Gastrocnemius medialis (tissue), 4 donors: Measurements from ENCODE around the gene PTGER4. TPM values are rescaled to one million over a fixed set of nuclear protein-coding genes. Genes with fewer than 3 reads are reported as not detected.

ENCODE experiments used
- ATAC-seq, 2 donors: fragments of 150-250 bp; one replicate each; pipeline ENCODE4 v1.9.1; 2016
- DNase-seq, 2 donors: peaks; one replicate each; pipeline ENCODE4 v3.0.0-alpha.2; 2019
- H3K27ac ChIP-seq, 4 donors: fragments of 200-600 bp; sonication (generic); 1 replicate in 1 of 4; 2 replicates in 3 of 4; pipeline ENCODE4 v1.5.1; 2016 to 2018; ENCODE audit warnings: mild to moderate bottlenecking in 2 of 4, moderate library complexity in 1 of 4
- H3K27me3 ChIP-seq, 3 donors: fragments of 200-600 bp; sonication (generic) in 2 of 3; 1 replicate in 1 of 3; 2 replicates in 2 of 3; pipeline versions ENCODE4 v1.5.1 to v1.6.0; 2016 to 2019; ENCODE audit warnings: mild to moderate bottlenecking in 1 of 3, moderate library complexity in 1 of 3
- H3K36me3 ChIP-seq, 2 donors: fragments of 200-600 bp; sonication (generic) in 1 of 2; one replicate each; pipeline ENCODE4 v1.5.1; 2017 to 2018
- H3K4me1 ChIP-seq, 2 donors: fragments of 200-600 bp; sonication (generic) in 1 of 2; one replicate each; pipeline ENCODE4 v1.5.1; 2016 to 2017; ENCODE audit warnings: mild to moderate bottlenecking in 2 of 2
- H3K4me3 ChIP-seq, 4 donors: fragments of 200-600 bp; sonication (generic) in 3 of 4; 1 replicate in 1 of 4; 2 replicates in 3 of 4; pipeline ENCODE4 v1.5.1; 2016 to 2019; ENCODE audit warnings: mild to moderate bottlenecking in 2 of 4
- H3K9me3 ChIP-seq, 3 donors: fragments of 200-600 bp; sonication (generic) in 2 of 3; 1 replicate in 1 of 3; 2 replicates in 2 of 3; pipeline ENCODE4 v1.5.1; 2016 to 2019
- CTCF ChIP-seq, 5 experiments: fragments of 450-650 bp in 3 of 5; fragments of 200-600 bp in 2 of 5; sonication (generic) in 2 of 5; IDR thresholded peaks in 4 of 5; conservative IDR thresholded peaks in 1 of 5; 1 replicate in 4 of 5; 2 replicates in 1 of 5; pipeline ENCODE4 v1.5.1; 2016 to 2019; ENCODE audit warnings: antibody characterized with exemption in 5 of 5, mild to moderate bottlenecking in 3 of 5, moderate library complexity in 3 of 5
- POLR2A ChIP-seq, 2 donors: fragments of 450-650 bp; IDR thresholded peaks; one replicate each; pipeline ENCODE4 v1.6.1; 2017; ENCODE audit warnings: antibody characterized with exemption in 2 of 2, mild to moderate bottlenecking in 2 of 2, moderate library complexity in 2 of 2
- in situ Hi-C, 4 donors: fragments of 200-750 bp; cut with MboI; loops; one replicate each; pipeline versions ENCODE4 v1.15.0 to v1.8.0; 2017; ENCODE audit warnings: low sequenced_read_pairs in 4 of 4
- intact Hi-C: fragments of 100-400 bp; cut with DNase I; formaldehyde crosslinking; loops from one replicate; pipeline ENCODE4 v1.15.1; 2023; ENCODE audit warnings: low total_unique reads
- total RNA-seq, 4 donors: library from RNA; depleted of rRNA; stranded (reverse); fragments of >200 nt; gene quantifications; one replicate each; pipeline versions ENCODE4 v1.1.0 to v1.2.3, GENCODE V29; 2016

PTGER4 gene
- total RNA-seq, 4 donors from 2014 or later = 4.2 to 11.2 (median 7.4) TPM

- no peaks in the 10 kb centered on the region for H3K9me3 ChIP-seq
- peak overlapping the region; percentile 22 to 87 (median 80) for H3K27ac ChIP-seq
- ATAC-seq = no peak
- intact Hi-C loops (loop anchor here (5.0 kb wide), 1 partner anchor 79 kb away; the partner anchor contains the start of gene TTC33), in situ Hi-C loops (loop anchor here in 3 of 4 donors (25.0 kb wide), 3 partner anchors 291 to 1091 kb away; no protein-coding TSS in a partner anchor)
- DNase-seq = no peak
- peaks cover 9 to 20% of the 10 kb centered on the region in 2 donors for H3K4me1 ChIP-seq
- peaks cover 23 to 42% (median 36%) of the 10 kb centered on the region in 3 donors for H3K27me3 ChIP-seq
- H3K4me3 ChIP-seq = peak overlapping the region in 3 of 4 donors; percentile 78 to 80 (median 79)
- TF ChIP-seq POLR2A (IDR thresholded peaks at IDR 0.05) = no peak
- no peak for TF ChIP-seq CTCF (IDR thresholded peaks at IDR 0.05 in 4 of 5, conservative IDR thresholded peaks at IDR 0.05 in 1 of 5)
- no peaks in the 10 kb centered on the region for H3K36me3 ChIP-seq
Measured at GRCh38 chr5:40678026-40678425, 1.7 kb upstream of the PTGER4 start.

GRCh38 chr5:40678460-40679147, 1.1 kb upstream of the PTGER4 start:
- no peak for DNase-seq
- peaks cover 23 to 46% (median 38%) of the 10 kb centered on the region in 3 donors for H3K27me3 ChIP-seq
- H3K27ac ChIP-seq = peak overlapping the region; percentile 76 to 87 (median 82)
- no peaks in the 10 kb centered on the region for H3K36me3 ChIP-seq
- no peak for ATAC-seq
- H3K9me3 ChIP-seq = no peaks in the 10 kb centered on the region
- H3K4me1 ChIP-seq = peaks cover 9 to 20% of the 10 kb centered on the region in 2 donors
- no peak for TF ChIP-seq CTCF (IDR thresholded peaks at IDR 0.05 in 4 of 5, conservative IDR thresholded peaks at IDR 0.05 in 1 of 5)
- no peak for TF ChIP-seq POLR2A (IDR thresholded peaks at IDR 0.05)
- in situ Hi-C loops = loop anchor here in 3 of 4 donors (25.0 kb wide), 3 partner anchors 291 to 1091 kb away; no protein-coding TSS in a partner anchor
- intact Hi-C loops = loop anchor here (5.0 kb wide), 1 partner anchor 79 kb away; the partner anchor contains the start of gene TTC33
- H3K4me3 ChIP-seq = peak overlapping the region; percentile 78 to 80 (median 80)

- in situ Hi-C loops = loop anchor here in 3 of 4 donors (25.0 kb wide), 3 partner anchors 292 to 1092 kb away; no protein-coding TSS in a partner anchor
- Histone ChIP-seq H3K4me3 (peak overlapping the region; percentile 78 to 80 (median 80)), H3K36me3 (no peaks in the 10 kb centered on the region), H3K4me1 (peaks cover 9 to 20% of the 10 kb centered on the region in 2 donors), H3K9me3 (no peaks in the 10 kb centered on the region), H3K27me3 (peaks cover 23 to 49% (median 40%) of the 10 kb centered on the region in 3 donors), H3K27ac (peak overlapping the region; percentile 76 to 87 (median 82))
- DNase-seq = peak; percentile 83
- ATAC-seq = peak; percentile 86 to 88
- TF ChIP-seq CTCF (IDR thresholded peaks at IDR 0.05 in 4 of 5, conservative IDR thresholded peaks at IDR 0.05 in 1 of 5) = no peak
- peak; percentile 16 to 21 for TF ChIP-seq POLR2A (IDR thresholded peaks at IDR 0.05)
- intact Hi-C loops = loop anchor here (5.0 kb wide), 1 partner anchor 78 kb away; the partner anchor contains the start of gene TTC33
Measured at GRCh38 chr5:40679148-40679912, 385 bp upstream of the PTGER4 start.

GRCh38 chr5:40680741-40681362, 1.1 kb downstream of the PTGER4 start:
- DNase-seq (no peak), ATAC-seq (no peak)
- TF ChIP-seq CTCF (IDR thresholded peaks at IDR 0.05 in 4 of 5, conservative IDR thresholded peaks at IDR 0.05 in 1 of 5) = peak in 1 of 5 experiments; percentile 17
- no peak for TF ChIP-seq POLR2A (IDR thresholded peaks at IDR 0.05)
- Histone ChIP-seq H3K4me3 (peak overlapping the region; percentile 78 to 80 (median 80)), H3K9me3 (no peaks in the 10 kb centered on the region), H3K36me3 (no peaks in the 10 kb centered on the region), H3K27ac (peak overlapping the region; percentile 76 to 87 (median 78)), H3K27me3 (peaks cover 23 to 54% (median 41%) of the 10 kb centered on the region in 3 donors), H3K4me1 (peaks cover 9 to 20% of the 10 kb centered on the region in 2 donors)
- intact Hi-C loops (no loop called here), in situ Hi-C loops (loop anchor here (10.0 to 25.0 kb wide), 5 partner anchors 294 to 1094 kb away; no protein-coding TSS in a partner anchor)
